PC-3 (cell line): ENCODE measurements around the gene ARHGAP19. TPM values are rescaled to one million over a fixed set of nuclear protein-coding genes. Genes with fewer than 3 reads are reported as not detected.

ENCODE experiments used
- ATAC-seq: fragments of 200-7000 bp; cut with Tn5 transposase; 2 replicates; pipeline ENCODE4 v1.9.1; 2020; ENCODE audit warnings: mild to moderate bottlenecking, moderate library complexity
- BruUV-seq: library from RNA; stranded (reverse); fragments of 400-500 nt; replicated peaks from 2 replicates; lab custom pipeline; 2021; lab: Mats Ljungman, UMichigan
- CTCF ChIA-PET: fragments of 300-600 bp; sonication (Branson Sonifier 250); formaldehyde crosslinking; loops from one replicate; lab custom pipeline; 2022; ENCODE audit warnings: antibody characterized with exemption; lab: Charles Lee
- POLR2A ChIA-PET: fragments of 300-600 bp; sonication (Branson Sonifier 250); formaldehyde crosslinking; loops from one replicate; lab custom pipeline; 2022; ENCODE audit warnings: antibody characterized with exemption; ENCODE audit not compliant: unreplicated experiment; lab: Charles Lee
- DNase-seq: peaks from one replicate; pipeline ENCODE4 v3.0.0-alpha.2; 2015
- H2AFZ ChIP-seq: fragments of 300-600 bp; sonication (generic); 2 replicates; pipeline ENCODE4 v1.6.0; 2016; ENCODE audit warnings: antibody characterized with exemption, low read length
- H3F3A ChIP-seq: fragments of 300-600 bp; sonication (generic); one replicate; pipeline ENCODE4 v1.6.0; 2017; ENCODE audit warnings: antibody characterized with exemption, low read length, control low read depth, mild to moderate bottlenecking; ENCODE audit not compliant: unreplicated experiment
- H3K27ac ChIP-seq: fragments of 300-600 bp; sonication (generic); 2 replicates; pipeline ENCODE4 v1.5.1; 2016; ENCODE audit warnings: mild to moderate bottlenecking, low read length
- H3K27me3 ChIP-seq: fragments of 300-600 bp; sonication (generic); 2 replicates; pipeline ENCODE4 v1.6.1; 2016; ENCODE audit warnings: low read length, mixed read lengths
- H3K36me3 ChIP-seq: fragments of 300-600 bp; sonication (generic); 2 replicates; pipeline ENCODE4 v1.6.1; 2016; ENCODE audit warnings: low read depth, mixed run types, low read length, mixed read lengths
- H3K4me1 ChIP-seq: fragments of 300-600 bp; sonication (generic); 2 replicates; pipeline ENCODE4 v1.5.1; 2016; ENCODE audit warnings: low read length; ENCODE audit not compliant: insufficient read depth
- H3K4me2 ChIP-seq: fragments of 300-600 bp; sonication (generic); 2 replicates; pipeline ENCODE4 v1.6.0; 2016; ENCODE audit warnings: low read length
- H3K4me3 ChIP-seq: fragments of 300-600 bp; sonication (generic); 2 replicates; pipeline ENCODE4 v1.5.1; 2016; ENCODE audit warnings: mild to moderate bottlenecking, low read length, mixed read lengths
- H3K79me2 ChIP-seq: fragments of 300-600 bp; sonication (generic); 2 replicates; pipeline ENCODE4 v1.6.1; 2017; ENCODE audit warnings: low read length, mixed read lengths
- H3K9ac ChIP-seq: fragments of 300-600 bp; sonication (generic); 2 replicates; pipeline ENCODE4 v1.6.0; 2016; ENCODE audit warnings: mild to moderate bottlenecking, low read length
- H3K9me2 ChIP-seq: fragments of 300-600 bp; sonication (generic); replicated peaks from 2 replicates; pipeline ENCODE4 v1.6.1; 2016; ENCODE audit warnings: mixed run types, low read length, mixed read lengths
- H3K9me3 ChIP-seq: fragments of 300-600 bp; sonication (generic); 2 replicates; pipeline ENCODE4 v1.6.1; 2016; ENCODE audit warnings: low read length, mixed read lengths
- H4K20me1 ChIP-seq: fragments of 300-600 bp; sonication (generic); 2 replicates; pipeline ENCODE4 v1.6.1; 2016; ENCODE audit warnings: low read length, mixed read lengths
- CTCF ChIP-seq: fragments of 300-600 bp; sonication (generic); conservative IDR thresholded peaks from 2 replicates; pipeline ENCODE4 v1.5.1; 2017; ENCODE audit warnings: antibody characterized with exemption, low read depth, mild to moderate bottlenecking, low read length
- EZH2 ChIP-seq: fragments of 300-600 bp; sonication (generic); IDR thresholded peaks from one replicate; pipeline ENCODE4 v1.6.1; 2017; ENCODE audit warnings: antibody characterized with exemption, mild to moderate bottlenecking, low read length; ENCODE audit not compliant: unreplicated experiment
- EZH2phosphoT487 ChIP-seq: fragments of 300-600 bp; sonication (generic); IDR thresholded peaks from 2 replicates; pipeline ENCODE4 v1.6.1; 2018; ENCODE audit warnings: mild to moderate bottlenecking, antibody characterized with exemption, low read length, borderline replicate concordance
- intact Hi-C: fragments of 100-400 bp; cut with micrococcal nuclease; formaldehyde crosslinking; loops from 2 replicates; pipeline ENCODE4 v1.9.0; 2023
- total RNA-seq: library from RNA; depleted of rRNA; stranded (reverse); fragments of >200 nt; gene quantifications from 2 replicates; pipeline ENCODE4 v1.2.3, GENCODE V29; 2014

The ARHGAP19 gene
- total RNA-seq, 1 experiment from 2014 or later, result 9.8 TPM

GRCh38 chr10:97278491-97278989 is 13.9 kb downstream of the ARHGAP19 start:
- Histone ChIP-seq H3K36me3 (no peaks in the 10 kb centered on the region), H3K4me2 (peak overlapping the region; percentile 29; the same call in 1 of the 2 replicates), H3F3A (no peaks in the 10 kb centered on the region), H3K4me3 (no peak overlapping the region), H3K9me3 (no peaks in the 10 kb centered on the region), H3K27ac (no peak overlapping the region), H3K79me2 (peaks cover 3% of the 10 kb centered on the region; the same call in 1 of the 2 replicates), H3K4me1 (peaks cover 10% of the 10 kb centered on the region), H3K27me3 (no peaks in the 10 kb centered on the region), H3K9ac (no peak overlapping the region), H2AFZ (no peak overlapping the region), H3K9me2 (no peaks in the 10 kb centered on the region), H4K20me1 (no peaks in the 10 kb centered on the region)
- intact Hi-C loops, result loop anchor here (2.0 kb wide), 2 partner anchors 54 to 76 kb away; no protein-coding TSS in a partner anchor
- peak; percentile 76 for ATAC-seq
- peak; percentile 68 for DNase-seq
- CTCF ChIA-PET, result interaction anchor here (0.6 to 1.9 kb wide), 6 partner anchors 13 to 331 kb away, joined by 3 to 20 read pairs (median 4); partner anchors contain the start of gene FRAT1
- BruUV-seq, result no TSS peak
- TF ChIP-seq CTCF, result peak; percentile 63
- no peak for TF ChIP-seq EZH2phosphoT487
- TF ChIP-seq EZH2, result no peak
- POLR2A ChIA-PET, result interaction anchor here (0.6 to 1.0 kb wide), 3 partner anchors 54 to 95 kb away, joined by 3 to 10 read pairs (median 4); partner anchors contain the start of gene FRAT2

DNA sequence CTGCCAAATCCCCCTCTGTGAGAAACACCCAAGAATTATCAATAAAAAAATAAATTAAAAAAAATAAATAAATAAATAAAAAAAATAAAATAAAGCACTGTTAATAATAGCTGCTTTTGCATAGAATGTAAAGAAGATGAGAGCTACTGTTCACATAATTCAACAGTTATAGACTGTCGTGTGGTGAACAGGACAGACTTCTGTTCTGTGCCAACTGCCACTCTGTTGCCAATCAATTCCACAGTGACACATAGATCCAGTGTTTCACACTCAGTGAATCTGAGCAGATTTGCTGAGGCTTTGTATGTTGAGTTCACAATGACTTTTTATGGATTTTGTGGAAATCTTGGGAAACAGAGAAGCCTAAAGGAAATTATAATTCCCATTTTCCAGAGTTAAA is 14.9 kb downstream of the ARHGAP19 start:
- ChIA-PET CTCF (no interaction called here), POLR2A (no interaction called here)
- Histone ChIP-seq H3K4me3 (no peak overlapping the region), H2AFZ (no peak overlapping the region), H3K9me2 (no peaks in the 10 kb centered on the region), H3K4me2 (no peak overlapping the region), H3K9ac (no peak overlapping the region), H3K4me1 (peaks cover 10% of the 10 kb centered on the region), H3K27ac (no peak overlapping the region), H4K20me1 (no peaks in the 10 kb centered on the region), H3K9me3 (no peaks in the 10 kb centered on the region), H3K27me3 (no peaks in the 10 kb centered on the region), H3K36me3 (no peaks in the 10 kb centered on the region), H3F3A (no peaks in the 10 kb centered on the region), H3K79me2 (peaks cover 3% of the 10 kb centered on the region; the same call in 1 of the 2 replicates)
- DNase-seq, result no peak
- no TSS peak for BruUV-seq
- TF ChIP-seq EZH2, result no peak
- TF ChIP-seq CTCF, result no peak
- TF ChIP-seq EZH2phosphoT487, result no peak
- intact Hi-C loops, result no loop called here
- ATAC-seq, result no peak

GRCh38 chr10:97274828-97275227 is 17.6 kb downstream of the ARHGAP19 start:
- ATAC-seq, result no peak
- Histone ChIP-seq H3K79me2 (0 out of 2 replicates have a peak, but pooled peaks cover 3% of the 10 kb centered on the region), H3K9me3 (no peaks in the 10 kb centered on the region), H3K27ac (no peak overlapping the region), H2AFZ (no peak overlapping the region), H3K9ac (no peak overlapping the region), H3K36me3 (no peaks in the 10 kb centered on the region), H3F3A (no peaks in the 10 kb centered on the region), H4K20me1 (no peaks in the 10 kb centered on the region), H3K27me3 (no peaks in the 10 kb centered on the region), H3K4me3 (no peak overlapping the region), H3K4me1 (peaks cover 10% of the 10 kb centered on the region), H3K9me2 (no peaks in the 10 kb centered on the region), H3K4me2 (no peak overlapping the region)
- no peak for TF ChIP-seq EZH2
- no peak for TF ChIP-seq CTCF
- TF ChIP-seq EZH2phosphoT487, result no peak
- ChIA-PET POLR2A (no interaction called here), CTCF (no interaction called here)
- no peak for DNase-seq
- BruUV-seq, result no TSS peak
- intact Hi-C loops, result no loop called here
